Thyroid gland (tissue), 4 donors: ENCODE results near the gene ATP6V0E2.

Source experiments
- POLR2A ChIP-seq, 2 donors: fragments of 450-650 bp; IDR thresholded peaks; one replicate each; pipeline ENCODE4 v1.6.1; 2017; ENCODE audit warnings: antibody characterized with exemption in 2 of 2, mild to moderate bottlenecking in 2 of 2, moderate library complexity in 1 of 2
- TF ChIP-seq, protein P1 (sequence below), 6 experiments: fragments of 200-600 bp in 3 of 6; fragments of 450-650 bp in 3 of 6; sonication (generic) in 3 of 6; IDR thresholded peaks; one replicate each; pipeline ENCODE4 v1.5.1; 2016 to 2019; ENCODE audit warnings: antibody characterized with exemption in 6 of 6, mild to moderate bottlenecking in 2 of 6, inconsistent platforms in 1 of 6, moderate library complexity in 1 of 6

DNA sequence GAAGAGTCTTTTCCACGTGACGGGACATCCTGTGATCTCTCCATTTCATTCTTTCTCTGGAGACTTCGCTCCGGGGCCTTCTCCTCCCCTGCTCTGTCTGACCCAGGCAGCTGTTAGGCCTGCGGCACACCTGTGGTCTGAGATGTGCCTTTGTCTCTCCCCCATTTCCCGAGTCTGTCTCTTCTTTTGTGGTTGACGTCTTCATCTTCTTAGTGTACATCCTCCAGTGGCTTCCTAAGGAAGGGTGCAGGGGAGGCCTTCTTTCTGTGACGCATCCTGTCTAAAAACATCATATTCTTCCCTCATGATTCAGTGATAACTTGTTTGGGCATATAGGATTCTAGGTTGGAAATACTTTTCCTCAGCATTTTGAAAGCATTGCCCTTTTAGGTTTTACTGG lies 17.2 kb upstream of the ATP6V0E2 start:
- TF ChIP-seq POLR2A (IDR thresholded peaks at IDR 0.05): no peak
- TF ChIP-seq, protein P1, sequence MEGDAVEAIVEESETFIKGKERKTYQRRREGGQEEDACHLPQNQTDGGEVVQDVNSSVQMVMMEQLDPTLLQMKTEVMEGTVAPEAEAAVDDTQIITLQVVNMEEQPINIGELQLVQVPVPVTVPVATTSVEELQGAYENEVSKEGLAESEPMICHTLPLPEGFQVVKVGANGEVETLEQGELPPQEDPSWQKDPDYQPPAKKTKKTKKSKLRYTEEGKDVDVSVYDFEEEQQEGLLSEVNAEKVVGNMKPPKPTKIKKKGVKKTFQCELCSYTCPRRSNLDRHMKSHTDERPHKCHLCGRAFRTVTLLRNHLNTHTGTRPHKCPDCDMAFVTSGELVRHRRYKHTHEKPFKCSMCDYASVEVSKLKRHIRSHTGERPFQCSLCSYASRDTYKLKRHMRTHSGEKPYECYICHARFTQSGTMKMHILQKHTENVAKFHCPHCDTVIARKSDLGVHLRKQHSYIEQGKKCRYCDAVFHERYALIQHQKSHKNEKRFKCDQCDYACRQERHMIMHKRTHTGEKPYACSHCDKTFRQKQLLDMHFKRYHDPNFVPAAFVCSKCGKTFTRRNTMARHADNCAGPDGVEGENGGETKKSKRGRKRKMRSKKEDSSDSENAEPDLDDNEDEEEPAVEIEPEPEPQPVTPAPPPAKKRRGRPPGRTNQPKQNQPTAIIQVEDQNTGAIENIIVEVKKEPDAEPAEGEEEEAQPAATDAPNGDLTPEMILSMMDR (IDR thresholded peaks at IDR 0.05): no peak
